GM18909 (cell line): Measurements from ENCODE around the gene ZFHX2.

ENCODE experiments used
- ATAC-seq: cut with Tn5 transposase; IDR thresholded peaks from one replicate; pipeline ENCODE4 v1.9.1; 2021; ENCODE audit warnings: mild to moderate bottlenecking; ENCODE audit not compliant: unreplicated experiment, poor library complexity

ZFHX2 gene

GRCh38 chr14:23523229-23524016 is 28.1 kb downstream of the ZFHX2 start:
- ATAC-seq = no peak

GRCh38 chr14:23522643-23523198 is 28.8 kb downstream of the ZFHX2 start:
- no peak for ATAC-seq

- no peak for ATAC-seq
These were observed 29.6 kb downstream of the ZFHX2 start for GRCh38 chr14:23521785-23522640.

GRCh38 chr14:23520899-23521533 is 30.5 kb downstream of the ZFHX2 start:
- no peak for ATAC-seq

- no peak for ATAC-seq
These were observed 32.9 kb downstream of the ZFHX2 start for GRCh38 chr14:23518709-23519108.

GRCh38 chr14:23517650-23518326 is 33.8 kb downstream of the ZFHX2 start:
- ATAC-seq = no peak

- no peak for ATAC-seq
These were observed 37.0 kb downstream of the ZFHX2 start for GRCh38 chr14:23514644-23514957.

- ATAC-seq = no peak
These were observed 37.5 kb downstream of the ZFHX2 start for GRCh38 chr14:23513818-23514643.

GRCh38 chr14:23513005-23513817 is 38.4 kb downstream of the ZFHX2 start:
- no peak for ATAC-seq

- ATAC-seq = no peak
These were observed 39.4 kb downstream of the ZFHX2 start for GRCh38 chr14:23512156-23512555.

- no peak for ATAC-seq
These were observed 57.3 kb downstream of the ZFHX2 start for GRCh38 chr14:23494223-23494622.

- ATAC-seq = no peak
These were observed 58.8 kb downstream of the ZFHX2 start for GRCh38 chr14:23492618-23493272.

GRCh38 chr14:23487216-23487615 is 64.3 kb downstream of the ZFHX2 start:
- no peak for ATAC-seq

GRCh38 chr14:23486036-23486435 is 65.5 kb downstream of the ZFHX2 start:
- ATAC-seq = no peak

- ATAC-seq = no peak
These were observed 66.2 kb downstream of the ZFHX2 start for GRCh38 chr14:23485326-23485725.

- ATAC-seq = no peak
These were observed 68.2 kb downstream of the ZFHX2 start for GRCh38 chr14:23483236-23483854.

- ATAC-seq = no peak
These were observed 68.8 kb downstream of the ZFHX2 start for GRCh38 chr14:23482823-23483148.
